Neural cell (in vitro differentiated cells): Measurements from ENCODE around the gene PCK1. TPM values are rescaled to one million over a fixed set of nuclear protein-coding genes. Genes with fewer than 3 reads are reported as not detected.

Source experiments
- H2AFZ ChIP-seq: fragments of 200-600, 300-800 bp; sonication (generic), shearing (Covaris generic); 2 replicates; pipeline ENCODE4 v1.6.0; 2014; ENCODE audit warnings: low read depth, mild to moderate bottlenecking, antibody characterized with exemption, low read length, moderate library complexity
- H3F3A ChIP-seq: fragments of 200-600 bp; shearing (Covaris generic); 2 replicates; pipeline ENCODE4 v1.6.1; 2016; ENCODE audit warnings: mild to moderate bottlenecking, moderate library complexity, mixed read lengths, antibody characterized with exemption, low read length; ENCODE audit not compliant: insufficient read depth, poor library complexity, severe bottlenecking
- H3K27ac ChIP-seq: fragments of 200-600, 300-800 bp; sonication (generic), shearing (Covaris generic); 2 replicates; pipeline ENCODE4 v1.5.1; 2014; ENCODE audit warnings: mild to moderate bottlenecking, low read length, moderate library complexity
- H3K27me3 ChIP-seq: fragments of 300-800, 200-600 bp; sonication (generic), shearing (Covaris generic); 2 replicates; pipeline ENCODE4 v1.6.0; 2014; ENCODE audit warnings: mild to moderate bottlenecking, low read depth, low read length, moderate library complexity; ENCODE audit not compliant: insufficient read depth
- H3K36me3 ChIP-seq: fragments of 300-800, 200-600 bp; sonication (generic), shearing (Covaris generic); 2 replicates; pipeline ENCODE4 v1.5.1; 2014; ENCODE audit warnings: mild to moderate bottlenecking, antibody characterized with exemption, low read length, moderate library complexity; ENCODE audit not compliant: insufficient read depth
- H3K4me2 ChIP-seq: fragments of 300-800, 200-600 bp; sonication (generic), shearing (Covaris generic); 2 replicates; pipeline ENCODE4 v1.6.0; 2014; ENCODE audit warnings: mild to moderate bottlenecking, low read length
- H3K4me3 ChIP-seq: fragments of 300-800, 200-600 bp; sonication (generic), shearing (Covaris generic); 2 replicates; pipeline ENCODE4 v1.5.1; 2014; ENCODE audit warnings: mild to moderate bottlenecking, low read length, moderate library complexity
- H3K79me2 ChIP-seq: fragments of 200-600 bp; shearing (Covaris generic); replicated peaks from 2 replicates; pipeline ENCODE4 v1.6.0; 2014; ENCODE audit warnings: mild to moderate bottlenecking, low read length, moderate library complexity; ENCODE audit not compliant: insufficient read depth
- H3K9ac ChIP-seq: fragments of 300-800, 200-600 bp; sonication (generic), shearing (Covaris generic); 2 replicates; pipeline ENCODE4 v1.6.1; 2016; ENCODE audit warnings: mild to moderate bottlenecking, low read length, mixed read lengths
- H3K9me2 ChIP-seq: fragments of 200-600 bp; shearing (Covaris generic); 2 replicates; pipeline ENCODE4 v1.6.1; 2016; ENCODE audit warnings: mild to moderate bottlenecking, low read length, mixed read lengths; ENCODE audit not compliant: insufficient read depth
- H3K9me3 ChIP-seq: fragments of 200-600, 300-800 bp; sonication (generic), shearing (Covaris generic); 2 replicates; pipeline ENCODE4 v1.6.1; 2016; ENCODE audit warnings: mild to moderate bottlenecking, mixed run types, low read length, moderate library complexity, mixed read lengths
- H4K20me1 ChIP-seq: fragments of 200-600 bp; shearing (Covaris generic); 2 replicates; pipeline ENCODE4 v1.6.1; 2016; ENCODE audit warnings: mild to moderate bottlenecking, mixed run types; ENCODE audit not compliant: insufficient read depth
- EP300 ChIP-seq: fragments of 450-650 bp; conservative IDR thresholded peaks from 2 replicates; pipeline ENCODE4 v1.6.1; 2014; ENCODE audit warnings: antibody characterized with exemption, mild to moderate bottlenecking, moderate library complexity; ENCODE audit not compliant: poor library complexity, severe bottlenecking
- EZH2 ChIP-seq: fragments of 200-600, 300-800 bp; shearing (Covaris generic), sonication (generic); IDR thresholded peaks from 2 replicates; pipeline ENCODE4 v1.6.1; 2014; ENCODE audit warnings: antibody characterized with exemption, low read length, borderline replicate concordance, mild to moderate bottlenecking; ENCODE audit not compliant: insufficient read depth, poor library complexity, severe bottlenecking
- MXI1 ChIP-seq: fragments of 450-650 bp; conservative IDR thresholded peaks from 2 replicates; pipeline ENCODE4 v1.6.1; 2014; ENCODE audit warnings: antibody characterized with exemption, mild to moderate bottlenecking; ENCODE audit not compliant: poor library complexity, severe bottlenecking
- POLR2AphosphoS5 ChIP-seq: IDR thresholded peaks from 2 replicates; pipeline ENCODE4 v1.6.1; 2012
- RAD21 ChIP-seq: fragments of 450-650 bp; conservative IDR thresholded peaks from 2 replicates; pipeline ENCODE4 v1.6.1; 2014; ENCODE audit warnings: antibody characterized with exemption, mild to moderate bottlenecking, moderate library complexity
- SMC3 ChIP-seq: fragments of 450-650 bp; conservative IDR thresholded peaks from 2 replicates; pipeline ENCODE4 v1.6.1; 2014; ENCODE audit warnings: antibody characterized with exemption, mild to moderate bottlenecking, moderate library complexity; ENCODE audit not compliant: poor library complexity
- TAF1 ChIP-seq: IDR thresholded peaks from 2 replicates; pipeline ENCODE4 v1.6.1; 2012; ENCODE audit warnings: low read depth
- polyA plus RNA-seq: library from polyadenylated mRNA; depleted of rRNA; stranded (reverse); fragments of >200 nt; gene quantifications from 2 replicates; pipeline ENCODE4 v1.2.3, GENCODE V29; 2014
- TF ChIP-seq, protein P1 (sequence below): fragments of 450-650 bp; IDR thresholded peaks from 2 replicates; pipeline ENCODE4 v1.5.1; 2014; ENCODE audit warnings: antibody characterized with exemption, mild to moderate bottlenecking, moderate library complexity; ENCODE audit not compliant: poor library complexity, severe bottlenecking
- TF ChIP-seq, protein P2 (sequence below): IDR thresholded peaks from 2 replicates; pipeline ENCODE4 v1.6.1; 2012; ENCODE audit warnings: borderline replicate concordance

PCK1 gene
- polyA plus RNA-seq, 1 donor from 2014 or later, result 0.24 TPM

DNA sequence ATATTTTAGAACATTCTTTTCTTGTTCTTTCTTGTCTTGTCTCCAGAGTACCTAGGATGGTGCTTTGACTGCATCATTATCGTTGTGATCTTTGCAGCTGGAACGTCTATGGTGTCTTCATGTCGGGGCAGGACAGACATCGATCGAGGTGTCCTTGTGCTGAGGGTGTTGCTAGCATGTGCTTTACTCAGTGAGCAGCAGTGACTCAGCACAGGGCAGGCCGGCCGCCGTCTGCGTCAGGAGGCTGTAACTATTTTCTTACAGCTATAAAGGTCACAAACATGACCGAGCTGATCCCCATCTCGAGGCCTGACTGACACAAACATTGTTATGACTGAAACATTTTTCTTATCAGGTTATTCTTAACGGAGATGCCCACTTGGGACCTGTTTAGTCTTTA is 21.0 kb upstream of the PCK1 start:
- H3K4me2 ChIP-seq, result no peak overlapping the region
- no peaks in the 10 kb centered on the region for H3F3A ChIP-seq
- H3K36me3 ChIP-seq, result no peaks in the 10 kb centered on the region
- H3K9me3 ChIP-seq, result no peaks in the 10 kb centered on the region
- no peaks in the 10 kb centered on the region for H4K20me1 ChIP-seq
- no peak overlapping the region for H3K9ac ChIP-seq
- H3K27ac ChIP-seq, result no peak overlapping the region
- no peaks in the 10 kb centered on the region for H3K9me2 ChIP-seq
- H3K4me3 ChIP-seq, result no peak overlapping the region
- no peaks in the 10 kb centered on the region for H3K79me2 ChIP-seq
- no peak overlapping the region for H2AFZ ChIP-seq
- TF ChIP-seq MXI1, result no peak
- no peak for TF ChIP-seq POLR2AphosphoS5
- TF ChIP-seq, protein P1, sequence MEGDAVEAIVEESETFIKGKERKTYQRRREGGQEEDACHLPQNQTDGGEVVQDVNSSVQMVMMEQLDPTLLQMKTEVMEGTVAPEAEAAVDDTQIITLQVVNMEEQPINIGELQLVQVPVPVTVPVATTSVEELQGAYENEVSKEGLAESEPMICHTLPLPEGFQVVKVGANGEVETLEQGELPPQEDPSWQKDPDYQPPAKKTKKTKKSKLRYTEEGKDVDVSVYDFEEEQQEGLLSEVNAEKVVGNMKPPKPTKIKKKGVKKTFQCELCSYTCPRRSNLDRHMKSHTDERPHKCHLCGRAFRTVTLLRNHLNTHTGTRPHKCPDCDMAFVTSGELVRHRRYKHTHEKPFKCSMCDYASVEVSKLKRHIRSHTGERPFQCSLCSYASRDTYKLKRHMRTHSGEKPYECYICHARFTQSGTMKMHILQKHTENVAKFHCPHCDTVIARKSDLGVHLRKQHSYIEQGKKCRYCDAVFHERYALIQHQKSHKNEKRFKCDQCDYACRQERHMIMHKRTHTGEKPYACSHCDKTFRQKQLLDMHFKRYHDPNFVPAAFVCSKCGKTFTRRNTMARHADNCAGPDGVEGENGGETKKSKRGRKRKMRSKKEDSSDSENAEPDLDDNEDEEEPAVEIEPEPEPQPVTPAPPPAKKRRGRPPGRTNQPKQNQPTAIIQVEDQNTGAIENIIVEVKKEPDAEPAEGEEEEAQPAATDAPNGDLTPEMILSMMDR, result no peak
- no peak for TF ChIP-seq SMC3
- TF ChIP-seq RAD21, result no peak
- TF ChIP-seq TAF1, result no peak
- no peak for TF ChIP-seq EZH2
- TF ChIP-seq, protein P2, sequence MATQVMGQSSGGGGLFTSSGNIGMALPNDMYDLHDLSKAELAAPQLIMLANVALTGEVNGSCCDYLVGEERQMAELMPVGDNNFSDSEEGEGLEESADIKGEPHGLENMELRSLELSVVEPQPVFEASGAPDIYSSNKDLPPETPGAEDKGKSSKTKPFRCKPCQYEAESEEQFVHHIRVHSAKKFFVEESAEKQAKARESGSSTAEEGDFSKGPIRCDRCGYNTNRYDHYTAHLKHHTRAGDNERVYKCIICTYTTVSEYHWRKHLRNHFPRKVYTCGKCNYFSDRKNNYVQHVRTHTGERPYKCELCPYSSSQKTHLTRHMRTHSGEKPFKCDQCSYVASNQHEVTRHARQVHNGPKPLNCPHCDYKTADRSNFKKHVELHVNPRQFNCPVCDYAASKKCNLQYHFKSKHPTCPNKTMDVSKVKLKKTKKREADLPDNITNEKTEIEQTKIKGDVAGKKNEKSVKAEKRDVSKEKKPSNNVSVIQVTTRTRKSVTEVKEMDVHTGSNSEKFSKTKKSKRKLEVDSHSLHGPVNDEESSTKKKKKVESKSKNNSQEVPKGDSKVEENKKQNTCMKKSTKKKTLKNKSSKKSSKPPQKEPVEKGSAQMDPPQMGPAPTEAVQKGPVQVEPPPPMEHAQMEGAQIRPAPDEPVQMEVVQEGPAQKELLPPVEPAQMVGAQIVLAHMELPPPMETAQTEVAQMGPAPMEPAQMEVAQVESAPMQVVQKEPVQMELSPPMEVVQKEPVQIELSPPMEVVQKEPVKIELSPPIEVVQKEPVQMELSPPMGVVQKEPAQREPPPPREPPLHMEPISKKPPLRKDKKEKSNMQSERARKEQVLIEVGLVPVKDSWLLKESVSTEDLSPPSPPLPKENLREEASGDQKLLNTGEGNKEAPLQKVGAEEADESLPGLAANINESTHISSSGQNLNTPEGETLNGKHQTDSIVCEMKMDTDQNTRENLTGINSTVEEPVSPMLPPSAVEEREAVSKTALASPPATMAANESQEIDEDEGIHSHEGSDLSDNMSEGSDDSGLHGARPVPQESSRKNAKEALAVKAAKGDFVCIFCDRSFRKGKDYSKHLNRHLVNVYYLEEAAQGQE, result no peak
- no peak for TF ChIP-seq EP300
- no peaks in the 10 kb centered on the region for H3K27me3 ChIP-seq

DNA sequence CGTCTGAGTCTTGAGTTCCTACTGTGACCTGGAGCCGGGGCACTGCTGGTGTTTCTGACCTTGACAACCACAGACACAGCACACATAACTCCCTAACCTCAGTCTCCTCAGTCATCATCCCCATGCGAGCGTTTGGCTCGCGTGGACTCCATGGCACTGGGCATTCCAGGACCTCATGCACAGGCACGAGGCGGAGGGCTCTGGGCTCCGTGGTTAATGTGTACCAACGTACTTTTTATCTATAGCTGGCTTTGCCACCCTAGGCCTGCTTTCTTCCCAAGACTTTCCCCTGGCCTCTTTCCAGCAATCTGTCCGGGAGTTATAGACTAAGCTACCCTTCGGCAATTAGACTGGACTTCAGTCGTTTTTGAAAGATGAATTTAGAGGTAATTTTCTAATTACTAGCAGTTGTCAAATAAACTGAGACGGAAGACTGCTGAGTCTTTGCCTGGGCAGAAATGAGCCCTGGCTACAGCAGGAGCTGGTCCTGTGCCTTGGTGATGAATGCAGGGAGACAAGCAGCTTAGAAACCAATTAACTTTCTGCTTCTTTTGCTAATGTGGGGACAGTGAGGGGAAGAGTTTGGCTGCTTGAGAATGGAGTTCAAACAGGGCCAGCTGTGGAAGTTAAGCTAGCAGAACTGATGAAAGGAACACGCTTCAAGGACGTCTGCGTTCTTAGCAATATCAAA is 19.9 kb upstream of the PCK1 start:
- H2AFZ ChIP-seq, result no peak overlapping the region
- no peaks in the 10 kb centered on the region for H3K9me2 ChIP-seq
- no peak overlapping the region for H3K4me2 ChIP-seq
- no peak overlapping the region for H3K27ac ChIP-seq
- no peaks in the 10 kb centered on the region for H3F3A ChIP-seq
- no peaks in the 10 kb centered on the region for H4K20me1 ChIP-seq
- H3K27me3 ChIP-seq, result no peaks in the 10 kb centered on the region
- no peaks in the 10 kb centered on the region for H3K79me2 ChIP-seq
- H3K36me3 ChIP-seq, result no peaks in the 10 kb centered on the region
- TF ChIP-seq POLR2AphosphoS5 (no peak), EP300 (no peak), SMC3 (no peak), RAD21 (no peak), MXI1 (no peak), EZH2 (no peak), TAF1 (no peak)
- TF ChIP-seq, protein P2, result no peak
- TF ChIP-seq, protein P1, result no peak
- no peak overlapping the region for H3K4me3 ChIP-seq
- H3K9ac ChIP-seq, result no peak overlapping the region
- H3K9me3 ChIP-seq, result no peaks in the 10 kb centered on the region
